Gastroesophageal sphincter (tissue), 3 donors: ENCODE measurements around the gene MYO9B.

ENCODE experiments used
- POLR2A ChIP-seq, 2 donors: fragments of 450-650 bp; IDR thresholded peaks; one replicate each; pipeline ENCODE4 v1.6.1; 2017; ENCODE audit warnings: antibody characterized with exemption in 2 of 2, mild to moderate bottlenecking in 2 of 2, moderate library complexity in 1 of 2
- TF ChIP-seq, protein P1 (sequence below), 4 experiments: fragments of 200-600 bp in 2 of 4; fragments of 450-650 bp in 2 of 4; sonication (generic) in 1 of 4; IDR thresholded peaks; one replicate each; pipeline ENCODE4 v1.5.1; 2017 to 2019; ENCODE audit warnings: antibody characterized with exemption in 4 of 4, mild to moderate bottlenecking in 2 of 4, moderate library complexity in 2 of 4

GRCh38 chr19:17240826-17241399 lies 165.3 kb downstream of the MYO9B start:
- TF ChIP-seq POLR2A (IDR thresholded peaks at IDR 0.05), result no peak
- TF ChIP-seq, protein P1, sequence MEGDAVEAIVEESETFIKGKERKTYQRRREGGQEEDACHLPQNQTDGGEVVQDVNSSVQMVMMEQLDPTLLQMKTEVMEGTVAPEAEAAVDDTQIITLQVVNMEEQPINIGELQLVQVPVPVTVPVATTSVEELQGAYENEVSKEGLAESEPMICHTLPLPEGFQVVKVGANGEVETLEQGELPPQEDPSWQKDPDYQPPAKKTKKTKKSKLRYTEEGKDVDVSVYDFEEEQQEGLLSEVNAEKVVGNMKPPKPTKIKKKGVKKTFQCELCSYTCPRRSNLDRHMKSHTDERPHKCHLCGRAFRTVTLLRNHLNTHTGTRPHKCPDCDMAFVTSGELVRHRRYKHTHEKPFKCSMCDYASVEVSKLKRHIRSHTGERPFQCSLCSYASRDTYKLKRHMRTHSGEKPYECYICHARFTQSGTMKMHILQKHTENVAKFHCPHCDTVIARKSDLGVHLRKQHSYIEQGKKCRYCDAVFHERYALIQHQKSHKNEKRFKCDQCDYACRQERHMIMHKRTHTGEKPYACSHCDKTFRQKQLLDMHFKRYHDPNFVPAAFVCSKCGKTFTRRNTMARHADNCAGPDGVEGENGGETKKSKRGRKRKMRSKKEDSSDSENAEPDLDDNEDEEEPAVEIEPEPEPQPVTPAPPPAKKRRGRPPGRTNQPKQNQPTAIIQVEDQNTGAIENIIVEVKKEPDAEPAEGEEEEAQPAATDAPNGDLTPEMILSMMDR (IDR thresholded peaks at IDR 0.05), result no peak
